ENCODE measurements around the gene FGF14.

The FGF14 gene

GRCh38 chr13:101673360-101674105, 728.3 kb downstream of the FGF14 start:
- H3K27me3 ChIP-seq = no peaks in the 10 kb centered on the region
- H3K4me1 ChIP-seq = no peaks in the 10 kb centered on the region; the same call in 1 of the 2 replicates
- no peaks in the 10 kb centered on the region for H3K9me3 ChIP-seq
- H3K4me2 ChIP-seq = no peak overlapping the region
- H3K27ac ChIP-seq = no peak overlapping the region
- TF ChIP-seq Cebpa-rat (IDR thresholded peaks at IDR 0.05) = no peak
- H4K20me1 ChIP-seq = no peaks in the 10 kb centered on the region
- no peak overlapping the region for H3K9ac ChIP-seq
- no peaks in the 10 kb centered on the region for H3K36me3 ChIP-seq
- H3K4me3 ChIP-seq = no peak overlapping the region

- Histone ChIP-seq H3K9ac (no peak overlapping the region), H3K36me3 (no peaks in the 10 kb centered on the region), H3K4me3 (no peak overlapping the region), H4K20me1 (no peaks in the 10 kb centered on the region), H3K27me3 (no peaks in the 10 kb centered on the region), H3K9me3 (no peaks in the 10 kb centered on the region), H3K4me1 (no peaks in the 10 kb centered on the region), H3K4me2 (no peak overlapping the region), H3K27ac (no peak overlapping the region)
- TF ChIP-seq Cebpa-rat (IDR thresholded peaks at IDR 0.05) = no peak
These were observed 740.0 kb downstream of the FGF14 start for GRCh38 chr13:101661839-101662238.

Data from BLaER1 (cell line).